HepG2 (cell line): ENCODE data around the gene RRP12. TPM values are rescaled to one million over a fixed set of nuclear protein-coding genes. Genes with fewer than 3 reads are reported as not detected.

Experiments
- CHD4 ChIP-seq: fragments of 200-600 bp; sonication (generic); IDR thresholded peaks from 2 replicates; pipeline ENCODE4 v1.7.0; 2017; ENCODE audit warnings: mild to moderate bottlenecking, low read length, borderline replicate concordance
- FOXM1 ChIP-seq: sonication (generic); formaldehyde crosslinking; IDR thresholded peaks from 2 replicates; pipeline ENCODE4 v1.5.0; 2020; ENCODE audit warnings: missing genetic modification reagents
- FOXO1 ChIP-seq: sonication (generic); formaldehyde crosslinking; IDR thresholded peaks from 2 replicates; pipeline ENCODE4 v1.4.0; 2020; ENCODE audit warnings: missing genetic modification reagents
- GATA4 ChIP-seq: sonication (generic); IDR thresholded peaks from 2 replicates; pipeline ENCODE4 v1.6.1; 2016; ENCODE audit warnings: antibody characterized with exemption, low read depth, borderline replicate concordance
- JUN ChIP-seq: sonication (generic); formaldehyde crosslinking; IDR thresholded peaks from 2 replicates; pipeline ENCODE4 v1.4.0; 2020; ENCODE audit warnings: mild to moderate bottlenecking, missing genetic modification reagents
- PAX8 ChIP-seq: sonication (generic); formaldehyde crosslinking; IDR thresholded peaks from 2 replicates; pipeline ENCODE4 v1.8.0; 2022; ENCODE audit warnings: mild to moderate bottlenecking, missing genetic modification reagents, borderline replicate concordance
- PCBP2 ChIP-seq: fragments of 200-400 bp; formaldehyde crosslinking; optimal IDR thresholded peaks from 2 replicates; pipeline ENCODE3; 2018; ENCODE audit warnings: low read length, low read depth; ENCODE audit not compliant: poor library complexity, severe bottlenecking
- REL ChIP-seq: sonication (generic); formaldehyde crosslinking; conservative IDR thresholded peaks from 2 replicates; pipeline ENCODE4 v1.8.0; 2022; ENCODE audit warnings: mild to moderate bottlenecking, missing genetic modification reagents, moderate library complexity
- SRY ChIP-seq: sonication (generic); formaldehyde crosslinking; IDR thresholded peaks from 2 replicates; pipeline ENCODE4 v1.8.0; 2022; ENCODE audit warnings: mild to moderate bottlenecking, missing genetic modification reagents
- U2AF2 ChIP-seq: fragments of 200-400 bp; formaldehyde crosslinking; IDR thresholded peaks from 2 replicates; pipeline ENCODE4 v1.6.1; 2017; ENCODE audit warnings: low read depth, mild to moderate bottlenecking, low read length
- ZFP90 ChIP-seq: sonication (generic); formaldehyde crosslinking; IDR thresholded peaks from 2 replicates; pipeline ENCODE4 v1.8.0; 2022; ENCODE audit warnings: missing genetic modification reagents, mild to moderate bottlenecking, inconsistent platforms, borderline replicate concordance
- ZNF367 ChIP-seq: sonication (generic); formaldehyde crosslinking; IDR thresholded peaks from 2 replicates; pipeline ENCODE4 v1.4.0; 2020; ENCODE audit warnings: missing genetic modification reagents, borderline replicate concordance
- polyA plus RNA-seq, 8 experiments: library from polyadenylated mRNA; depleted of rRNA in 3 of 8; stranded (reverse) in 7 of 8; unstranded in 1 of 8; fragments of >200 nt; fragmentation: Illumina TruSeq in 4 of 8; extraction: Trizol in 4 of 8; gene quantifications; 2 replicates each; pipeline versions ENCODE4 v1.2.1 to v1.2.3, GENCODE V29; 2011 to 2016; ENCODE audit warnings: low read depth in 4 of 8, missing spikeins in 1 of 8, mixed read lengths in 1 of 8; ENCODE audit not compliant: insufficient read depth in 1 of 8
- total RNA-seq, 5 experiments: library from RNA; depleted of rRNA; stranded (reverse); fragments of >200 nt; fragmentation: Illumina TruSeq; extraction: Trizol; gene quantifications; 2 replicates each; pipeline ENCODE4 v1.2.3, GENCODE V29; 2016; ENCODE audit warnings: low read depth in 1 of 5
- TF ChIP-seq, protein P1 (sequence below): sonication (generic); formaldehyde crosslinking; IDR thresholded peaks from 2 replicates; pipeline ENCODE4 v1.5.0; 2020; ENCODE audit warnings: missing genetic modification reagents, mild to moderate bottlenecking, borderline replicate concordance
- TF ChIP-seq, protein P2 (sequence below): sonication (generic); formaldehyde crosslinking; IDR thresholded peaks from 2 replicates; pipeline ENCODE4 v1.4.0; 2020; ENCODE audit warnings: missing genetic modification reagents
- TF ChIP-seq, protein P3 (sequence below): IDR thresholded peaks from 2 replicates; pipeline ENCODE4 v1.4.0; 2020; ENCODE audit warnings: mild to moderate bottlenecking, missing genetic modification reagents
- TF ChIP-seq, protein P4 (sequence below): sonication (generic); formaldehyde crosslinking; IDR thresholded peaks from 2 replicates; pipeline ENCODE4 v1.4.0; 2020; ENCODE audit warnings: mild to moderate bottlenecking, missing genetic modification reagents
- TF ChIP-seq, protein P5 (sequence below): sonication (generic); formaldehyde crosslinking; IDR thresholded peaks from 2 replicates; pipeline ENCODE4 v1.8.1; 2022; ENCODE audit warnings: mild to moderate bottlenecking, missing genetic modification reagents

Gene RRP12
- total and polyA plus RNA-seq, 2 of the 13 experiments (the other 11 are each of a cell fraction or from before 2014, with no cell fraction given), result 13.2 to 39.4 TPM

DNA sequence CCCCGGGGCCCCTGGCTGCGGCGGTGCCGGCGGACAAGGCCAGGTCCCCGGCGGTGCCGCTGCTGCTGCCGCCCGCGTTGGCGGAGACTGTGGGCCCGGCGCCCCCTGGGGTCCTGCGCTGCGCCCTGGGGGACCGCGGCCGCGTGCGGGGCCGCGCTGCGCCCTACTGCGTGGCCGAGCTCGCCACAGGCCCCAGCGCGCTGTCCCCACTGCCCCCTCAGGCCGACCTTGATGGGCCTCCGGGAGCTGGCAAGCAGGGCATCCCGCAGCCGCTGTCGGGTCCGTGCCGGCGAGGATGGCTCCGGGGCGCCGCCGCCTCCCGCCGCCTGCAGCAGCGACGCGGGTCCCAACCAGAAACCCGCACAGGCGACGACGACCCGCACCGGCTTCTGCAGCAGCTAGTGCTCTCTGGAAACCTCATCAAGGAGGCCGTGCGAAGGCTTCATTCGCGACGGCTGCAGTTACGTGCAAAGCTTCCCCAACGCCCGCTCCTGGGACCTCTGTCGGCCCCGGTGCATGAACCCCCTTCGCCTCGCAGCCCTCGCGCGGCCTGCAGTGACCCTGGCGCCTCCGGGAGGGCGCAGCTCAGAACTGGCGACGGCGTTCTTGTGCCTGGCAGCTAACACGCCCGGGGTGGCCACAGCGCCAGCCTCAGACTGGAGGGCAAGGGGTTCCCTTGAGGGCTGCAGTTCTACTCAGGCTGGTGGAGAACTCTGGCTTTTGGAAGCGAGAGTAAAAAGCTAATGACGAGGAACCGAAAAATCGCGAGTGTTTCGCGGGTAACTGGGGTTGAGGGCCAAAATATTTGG, 81.3 kb downstream of the RRP12 start (continued):
- TF ChIP-seq, protein P1, sequence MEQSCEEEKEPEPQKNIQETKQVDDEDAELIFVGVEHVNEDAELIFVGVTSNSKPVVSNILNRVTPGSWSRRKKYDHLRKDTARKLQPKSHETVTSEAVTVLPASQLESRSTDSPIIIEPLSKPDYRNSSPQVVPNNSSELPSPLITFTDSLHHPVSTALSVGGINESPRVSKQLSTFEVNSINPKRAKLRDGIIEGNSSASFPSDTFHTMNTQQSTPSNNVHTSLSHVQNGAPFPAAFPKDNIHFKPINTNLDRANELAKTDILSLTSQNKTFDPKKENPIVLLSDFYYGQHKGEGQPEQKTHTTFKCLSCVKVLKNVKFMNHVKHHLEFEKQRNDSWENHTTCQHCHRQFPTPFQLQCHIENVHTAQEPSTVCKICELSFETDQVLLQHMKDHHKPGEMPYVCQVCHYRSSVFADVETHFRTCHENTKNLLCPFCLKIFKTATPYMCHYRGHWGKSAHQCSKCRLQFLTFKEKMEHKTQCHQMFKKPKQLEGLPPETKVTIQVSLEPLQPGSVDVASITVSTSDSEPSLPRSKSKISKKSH (CRISPR knock-in tag), result peak; percentile 52; the same call in 1 of the 2 replicates
- TF ChIP-seq CHD4 (no peak), FOXO1 (CRISPR knock-in tag) (no peak), GATA4 (no peak), JUN (CRISPR knock-in tag) (no peak), REL (no peak), ZFP90 (CRISPR knock-in tag) (no peak), SRY (CRISPR knock-in tag) (no peak), PCBP2 (no peak), U2AF2 (no peak), PAX8 (CRISPR knock-in tag) (no peak), ZNF367 (no peak), FOXM1 (CRISPR knock-in tag) (no peak)
- TF ChIP-seq, protein P2, sequence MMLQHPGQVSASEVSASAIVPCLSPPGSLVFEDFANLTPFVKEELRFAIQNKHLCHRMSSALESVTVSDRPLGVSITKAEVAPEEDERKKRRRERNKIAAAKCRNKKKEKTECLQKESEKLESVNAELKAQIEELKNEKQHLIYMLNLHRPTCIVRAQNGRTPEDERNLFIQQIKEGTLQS (CRISPR knock-in tag), result no peak
- TF ChIP-seq, protein P3, sequence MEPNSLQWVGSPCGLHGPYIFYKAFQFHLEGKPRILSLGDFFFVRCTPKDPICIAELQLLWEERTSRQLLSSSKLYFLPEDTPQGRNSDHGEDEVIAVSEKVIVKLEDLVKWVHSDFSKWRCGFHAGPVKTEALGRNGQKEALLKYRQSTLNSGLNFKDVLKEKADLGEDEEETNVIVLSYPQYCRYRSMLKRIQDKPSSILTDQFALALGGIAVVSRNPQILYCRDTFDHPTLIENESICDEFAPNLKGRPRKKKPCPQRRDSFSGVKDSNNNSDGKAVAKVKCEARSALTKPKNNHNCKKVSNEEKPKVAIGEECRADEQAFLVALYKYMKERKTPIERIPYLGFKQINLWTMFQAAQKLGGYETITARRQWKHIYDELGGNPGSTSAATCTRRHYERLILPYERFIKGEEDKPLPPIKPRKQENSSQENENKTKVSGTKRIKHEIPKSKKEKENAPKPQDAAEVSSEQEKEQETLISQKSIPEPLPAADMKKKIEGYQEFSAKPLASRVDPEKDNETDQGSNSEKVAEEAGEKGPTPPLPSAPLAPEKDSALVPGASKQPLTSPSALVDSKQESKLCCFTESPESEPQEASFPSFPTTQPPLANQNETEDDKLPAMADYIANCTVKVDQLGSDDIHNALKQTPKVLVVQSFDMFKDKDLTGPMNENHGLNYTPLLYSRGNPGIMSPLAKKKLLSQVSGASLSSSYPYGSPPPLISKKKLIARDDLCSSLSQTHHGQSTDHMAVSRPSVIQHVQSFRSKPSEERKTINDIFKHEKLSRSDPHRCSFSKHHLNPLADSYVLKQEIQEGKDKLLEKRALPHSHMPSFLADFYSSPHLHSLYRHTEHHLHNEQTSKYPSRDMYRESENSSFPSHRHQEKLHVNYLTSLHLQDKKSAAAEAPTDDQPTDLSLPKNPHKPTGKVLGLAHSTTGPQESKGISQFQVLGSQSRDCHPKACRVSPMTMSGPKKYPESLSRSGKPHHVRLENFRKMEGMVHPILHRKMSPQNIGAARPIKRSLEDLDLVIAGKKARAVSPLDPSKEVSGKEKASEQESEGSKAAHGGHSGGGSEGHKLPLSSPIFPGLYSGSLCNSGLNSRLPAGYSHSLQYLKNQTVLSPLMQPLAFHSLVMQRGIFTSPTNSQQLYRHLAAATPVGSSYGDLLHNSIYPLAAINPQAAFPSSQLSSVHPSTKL (CRISPR knock-in tag), result 0 out of 2 replicates have a peak, but pooled peaks have one; percentile 35
- TF ChIP-seq, protein P4, sequence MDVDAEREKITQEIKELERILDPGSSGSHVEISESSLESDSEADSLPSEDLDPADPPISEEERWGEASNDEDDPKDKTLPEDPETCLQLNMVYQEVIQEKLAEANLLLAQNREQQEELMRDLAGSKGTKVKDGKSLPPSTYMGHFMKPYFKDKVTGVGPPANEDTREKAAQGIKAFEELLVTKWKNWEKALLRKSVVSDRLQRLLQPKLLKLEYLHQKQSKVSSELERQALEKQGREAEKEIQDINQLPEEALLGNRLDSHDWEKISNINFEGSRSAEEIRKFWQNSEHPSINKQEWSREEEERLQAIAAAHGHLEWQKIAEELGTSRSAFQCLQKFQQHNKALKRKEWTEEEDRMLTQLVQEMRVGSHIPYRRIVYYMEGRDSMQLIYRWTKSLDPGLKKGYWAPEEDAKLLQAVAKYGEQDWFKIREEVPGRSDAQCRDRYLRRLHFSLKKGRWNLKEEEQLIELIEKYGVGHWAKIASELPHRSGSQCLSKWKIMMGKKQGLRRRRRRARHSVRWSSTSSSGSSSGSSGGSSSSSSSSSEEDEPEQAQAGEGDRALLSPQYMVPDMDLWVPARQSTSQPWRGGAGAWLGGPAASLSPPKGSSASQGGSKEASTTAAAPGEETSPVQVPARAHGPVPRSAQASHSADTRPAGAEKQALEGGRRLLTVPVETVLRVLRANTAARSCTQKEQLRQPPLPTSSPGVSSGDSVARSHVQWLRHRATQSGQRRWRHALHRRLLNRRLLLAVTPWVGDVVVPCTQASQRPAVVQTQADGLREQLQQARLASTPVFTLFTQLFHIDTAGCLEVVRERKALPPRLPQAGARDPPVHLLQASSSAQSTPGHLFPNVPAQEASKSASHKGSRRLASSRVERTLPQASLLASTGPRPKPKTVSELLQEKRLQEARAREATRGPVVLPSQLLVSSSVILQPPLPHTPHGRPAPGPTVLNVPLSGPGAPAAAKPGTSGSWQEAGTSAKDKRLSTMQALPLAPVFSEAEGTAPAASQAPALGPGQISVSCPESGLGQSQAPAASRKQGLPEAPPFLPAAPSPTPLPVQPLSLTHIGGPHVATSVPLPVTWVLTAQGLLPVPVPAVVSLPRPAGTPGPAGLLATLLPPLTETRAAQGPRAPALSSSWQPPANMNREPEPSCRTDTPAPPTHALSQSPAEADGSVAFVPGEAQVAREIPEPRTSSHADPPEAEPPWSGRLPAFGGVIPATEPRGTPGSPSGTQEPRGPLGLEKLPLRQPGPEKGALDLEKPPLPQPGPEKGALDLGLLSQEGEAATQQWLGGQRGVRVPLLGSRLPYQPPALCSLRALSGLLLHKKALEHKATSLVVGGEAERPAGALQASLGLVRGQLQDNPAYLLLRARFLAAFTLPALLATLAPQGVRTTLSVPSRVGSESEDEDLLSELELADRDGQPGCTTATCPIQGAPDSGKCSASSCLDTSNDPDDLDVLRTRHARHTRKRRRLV (CRISPR knock-in tag), result no peak
- TF ChIP-seq, protein P5, sequence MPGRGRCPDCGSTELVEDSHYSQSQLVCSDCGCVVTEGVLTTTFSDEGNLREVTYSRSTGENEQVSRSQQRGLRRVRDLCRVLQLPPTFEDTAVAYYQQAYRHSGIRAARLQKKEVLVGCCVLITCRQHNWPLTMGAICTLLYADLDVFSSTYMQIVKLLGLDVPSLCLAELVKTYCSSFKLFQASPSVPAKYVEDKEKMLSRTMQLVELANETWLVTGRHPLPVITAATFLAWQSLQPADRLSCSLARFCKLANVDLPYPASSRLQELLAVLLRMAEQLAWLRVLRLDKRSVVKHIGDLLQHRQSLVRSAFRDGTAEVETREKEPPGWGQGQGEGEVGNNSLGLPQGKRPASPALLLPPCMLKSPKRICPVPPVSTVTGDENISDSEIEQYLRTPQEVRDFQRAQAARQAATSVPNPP (CRISPR knock-in tag), result no peak
